GM19239 (cell line): Measurements from ENCODE around the gene TM9SF2.

Source experiments
- DNase-seq: peaks from one replicate; pipeline ENCODE4 v3.0.0; 2011; ENCODE audit warnings: low spot score; ENCODE audit not compliant: insufficient read length
- FAIRE-seq: peaks from 2 replicates; lab custom pipeline; 2011; peaks lifted over from hg19 to GRCh38; lab: Jason Lieb, UNC

The TM9SF2 gene

GRCh38 chr13:99610702-99611289 is 109.5 kb downstream of the TM9SF2 start:
- DNase-seq (no peak), FAIRE-seq (peak; percentile 37)
